ENCODE data around the gene CPEB4. TPM values are rescaled to one million over a fixed set of nuclear protein-coding genes. Genes with fewer than 3 reads are reported as not detected.

CPEB4 gene
- polyA plus RNA-seq, 4 donors: 9.8 to 40.2 (median 36.8) TPM

Other genes starting within 250 kb of the CPEB4 start
- gene C5orf47, start 100.8 kb downstream of the CPEB4 start, polyA plus RNA-seq (ENCODE audit: insufficient read length in 4 of 4): under 1 TPM in 3 of 4 donors, not detected in 1; 0.09 to 0.27 (median 0.20) TPM
- 1 to 10 TPM in 1 of 4 donors, under 1 TPM in 3; 0.21 to 1.8 (median 0.75) TPM for gene NSG2, start 157.4 kb downstream of the CPEB4 start, polyA plus RNA-seq (ENCODE audit: insufficient read length in 4 of 4)